ENCODE results near the gene PRDX6.
"Not testable (repeated sequence)": the region's sequence is repeated elsewhere in the genome, so short reads cannot be mapped to it uniquely, and the experiment has no call there.

The PRDX6 gene

DNA sequence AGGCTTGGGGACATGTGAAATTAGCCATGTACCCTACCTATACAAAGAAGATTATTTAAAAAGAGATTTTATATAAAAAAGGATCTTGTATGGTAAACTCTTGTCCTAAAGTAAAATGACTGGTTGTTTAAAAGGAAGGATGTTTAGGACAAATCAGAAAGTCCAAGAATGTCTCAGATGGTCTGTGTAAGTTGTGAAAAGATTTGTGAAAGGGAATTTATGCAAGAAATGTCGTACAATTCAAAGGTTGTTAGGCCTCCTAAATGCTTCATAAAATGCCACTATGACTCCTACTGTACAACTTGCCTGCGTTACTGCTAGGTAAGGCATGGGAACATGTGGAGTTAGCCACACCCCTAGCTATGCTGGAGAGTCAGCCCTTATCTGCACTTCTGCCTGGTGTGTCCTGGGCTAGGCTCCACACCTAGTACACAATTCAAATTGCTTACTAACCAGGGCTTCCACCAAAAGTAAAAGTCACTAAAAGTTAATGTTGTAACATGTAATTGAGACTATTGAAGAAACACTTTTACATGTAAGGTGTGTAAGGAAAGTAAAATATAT is 19.7 kb downstream of the PRDX6 start:
- no peak for DNase-seq (ENCODE audit: low read depth in 3 of 3)

DNA sequence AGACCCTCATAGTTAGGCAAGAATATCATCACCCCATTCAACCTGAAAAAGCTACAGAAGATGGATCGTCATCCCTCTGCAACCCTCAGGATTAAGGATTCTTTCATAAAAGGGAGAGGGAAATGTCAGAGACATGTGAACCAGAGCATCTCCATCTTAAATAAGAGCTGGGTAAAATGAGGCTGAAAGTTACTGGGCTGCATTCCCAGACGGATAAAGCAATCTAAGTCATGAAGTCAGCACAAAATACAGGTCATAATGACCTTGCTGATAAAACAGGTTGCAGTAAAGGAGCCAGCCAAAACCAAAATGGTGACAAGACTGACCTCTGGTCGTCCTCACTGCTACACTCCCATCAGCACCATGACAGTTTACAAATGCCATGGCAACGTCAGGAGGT is 22.6 kb downstream of the PRDX6 start:
- DNase-seq (ENCODE audit: low read depth in 3 of 3), result no peak

DNA sequence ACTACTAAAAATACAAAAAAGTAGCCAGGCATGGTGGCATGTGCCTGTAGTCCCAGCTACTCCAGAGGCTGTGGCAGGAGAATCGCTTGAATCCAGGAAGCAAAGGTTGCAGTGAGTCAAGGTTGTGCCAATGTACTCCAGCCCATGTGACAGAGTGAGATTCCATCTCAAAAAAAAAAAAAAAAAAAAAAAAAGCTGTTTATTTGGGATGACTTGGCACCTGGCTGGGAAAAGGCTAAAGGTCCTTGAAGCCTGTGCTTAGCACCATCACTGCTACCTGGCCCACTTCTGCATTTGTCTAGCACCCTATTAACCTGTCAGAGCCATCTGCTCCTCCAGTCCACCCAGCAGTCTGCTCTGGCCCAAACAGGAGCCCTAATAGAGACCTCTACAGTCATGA is 25.0 kb downstream of the PRDX6 start:
- no peak for DNase-seq (ENCODE audit: low read depth in 3 of 3)

DNA sequence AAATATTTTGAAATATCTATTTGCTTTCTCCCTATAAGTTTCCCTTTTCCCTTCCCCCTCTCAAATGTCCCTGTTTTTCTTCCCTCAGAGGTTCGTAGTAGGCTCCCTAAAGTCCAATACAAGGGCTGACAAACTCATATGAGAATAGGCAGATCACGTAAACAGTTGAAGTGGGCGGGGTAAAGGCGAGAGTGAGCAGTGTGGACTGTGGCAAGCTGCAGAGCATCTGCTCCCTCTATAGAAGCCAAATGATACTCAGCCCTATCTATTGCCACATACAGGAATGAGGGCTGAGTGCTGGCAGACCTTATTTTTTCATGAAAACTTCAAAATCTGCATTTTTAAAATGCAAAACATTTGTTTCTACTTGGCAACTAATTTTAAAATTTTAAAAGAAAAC is 26.3 kb downstream of the PRDX6 start:
- DNase-seq (ENCODE audit: low read depth in 3 of 3), result no peak

DNA sequence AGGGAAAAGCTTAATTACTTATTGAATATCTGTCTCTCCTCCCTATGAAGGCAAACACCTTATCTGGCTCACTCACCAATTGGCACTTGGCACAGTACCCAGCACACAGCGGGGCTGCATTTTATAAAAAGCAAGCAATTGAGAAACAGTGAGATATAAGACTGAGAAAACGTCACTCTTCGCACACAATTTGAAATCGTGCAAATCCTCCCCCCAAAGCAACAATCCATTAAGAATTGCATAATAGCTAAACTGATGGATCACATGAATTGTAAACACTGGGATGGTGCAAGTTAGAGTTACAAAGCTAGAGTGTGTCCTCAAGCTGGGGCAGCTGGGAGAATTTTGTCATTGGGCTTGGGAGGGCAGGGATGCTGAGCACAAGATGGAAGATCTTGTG is 27.1 kb downstream of the PRDX6 start:
- no peak for DNase-seq (ENCODE audit: low read depth in 3 of 3)

DNA sequence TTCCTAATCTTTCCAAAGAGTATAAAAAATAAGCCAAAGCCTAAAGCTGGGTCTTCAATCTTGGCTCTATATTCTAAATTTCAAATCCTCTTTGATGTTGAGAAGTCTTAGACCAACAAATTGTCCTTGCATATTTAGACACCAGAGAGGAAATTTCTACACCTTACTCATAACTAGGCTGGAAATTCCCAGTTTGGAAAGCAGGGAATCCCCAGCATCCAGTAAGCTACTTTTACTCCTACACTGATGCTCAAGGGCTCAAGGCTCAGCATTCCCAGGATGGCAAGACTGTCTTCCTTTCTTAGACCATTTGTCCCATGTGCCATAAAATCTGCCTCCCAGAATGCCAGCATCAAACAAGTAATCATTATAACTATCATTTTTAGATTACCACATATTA is 28.3 kb downstream of the PRDX6 start:
- DNase-seq (ENCODE audit: low read depth in 3 of 3), result no peak

DNA sequence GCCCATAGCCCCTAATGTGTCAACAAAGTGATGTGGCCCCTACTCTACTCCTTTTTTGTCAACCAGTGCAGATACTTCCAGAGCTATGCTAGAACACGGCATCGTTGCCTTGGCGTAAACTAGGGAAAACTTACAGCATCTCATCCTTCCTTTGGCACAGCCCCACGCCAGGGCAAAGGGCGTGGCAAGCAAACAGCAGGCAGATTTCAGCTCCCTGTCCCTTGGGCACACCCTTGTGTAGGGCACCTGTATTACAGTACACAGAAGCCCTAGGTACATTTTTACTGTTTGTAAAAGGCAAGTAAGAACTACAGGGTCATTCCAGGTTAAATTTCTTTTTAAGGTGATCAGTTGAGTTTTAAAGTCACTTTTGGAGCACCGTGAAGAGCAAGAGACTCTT is 29.3 kb downstream of the PRDX6 start:
- DNase-seq (ENCODE audit: low read depth in 3 of 3), result no peak

DNA sequence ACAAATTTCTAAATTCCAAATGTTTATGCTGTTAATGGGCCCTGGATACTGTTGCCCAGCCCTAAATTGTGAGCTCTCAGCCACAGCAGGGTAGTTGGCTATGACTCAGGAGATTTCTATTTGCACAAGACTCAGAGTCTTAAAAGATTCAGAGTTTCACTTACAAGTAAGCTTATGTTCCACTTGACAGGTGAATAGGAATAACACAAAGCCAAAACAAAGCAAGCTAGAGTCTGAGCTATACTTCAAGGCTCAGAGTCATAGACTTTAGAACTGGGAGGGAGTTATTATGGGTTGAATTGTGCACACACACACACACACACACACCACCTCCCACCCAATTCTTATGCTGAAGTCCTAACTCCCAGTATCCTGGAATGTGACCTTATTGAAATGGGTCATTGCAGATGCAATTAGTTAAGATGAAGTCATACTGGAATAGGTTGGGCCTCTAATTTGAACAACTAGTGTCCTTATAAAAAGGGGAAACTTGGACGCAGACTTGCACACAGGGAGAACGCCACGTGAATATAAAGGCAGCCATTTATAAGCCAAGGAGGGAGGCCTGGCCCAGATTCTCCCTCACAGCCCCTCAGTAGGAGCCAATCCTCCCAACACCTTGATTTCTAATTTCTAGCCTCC is 30.2 kb downstream of the PRDX6 start:
- no peak for DNase-seq (ENCODE audit: low read depth in 3 of 3)

DNA sequence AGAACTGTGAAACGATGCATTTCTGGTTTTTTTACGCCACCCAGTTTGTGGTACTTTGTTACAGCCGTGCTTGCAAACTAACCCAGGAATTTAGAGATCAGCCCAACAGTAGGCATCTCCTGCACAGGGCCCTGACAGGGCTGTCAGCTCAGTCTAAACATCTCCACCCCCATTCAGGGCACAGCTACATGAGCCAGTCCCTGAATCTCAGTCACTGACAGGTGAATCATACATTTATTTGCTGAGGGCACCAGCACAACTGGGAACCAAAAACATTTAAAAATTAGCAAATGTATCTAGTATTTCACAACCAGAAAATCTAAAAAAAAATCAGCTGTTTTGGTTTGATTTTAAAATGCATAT is 30.7 kb downstream of the PRDX6 start:
- DNase-seq (ENCODE audit: low read depth in 3 of 3), result no peak

DNA sequence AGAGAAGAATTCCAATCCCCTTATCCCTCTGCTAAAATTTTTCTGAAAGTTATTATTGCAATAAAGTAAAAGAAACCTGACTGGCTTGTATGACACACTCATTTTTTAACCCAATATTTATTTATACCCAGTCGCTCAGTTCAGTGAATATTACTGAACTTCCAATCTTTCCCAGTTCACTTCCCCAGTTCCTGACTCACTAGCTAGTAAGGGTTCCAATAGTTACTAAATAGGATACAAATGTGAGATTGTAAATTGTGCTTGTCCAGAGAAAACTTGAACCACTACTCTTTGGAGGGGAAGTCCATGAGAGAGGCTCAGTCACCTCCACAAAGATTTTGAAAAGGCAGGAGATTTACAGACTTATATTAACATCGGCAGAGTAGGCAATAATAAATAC is 31.4 kb downstream of the PRDX6 start:
- no peak for DNase-seq (ENCODE audit: low read depth in 3 of 3)

DNA sequence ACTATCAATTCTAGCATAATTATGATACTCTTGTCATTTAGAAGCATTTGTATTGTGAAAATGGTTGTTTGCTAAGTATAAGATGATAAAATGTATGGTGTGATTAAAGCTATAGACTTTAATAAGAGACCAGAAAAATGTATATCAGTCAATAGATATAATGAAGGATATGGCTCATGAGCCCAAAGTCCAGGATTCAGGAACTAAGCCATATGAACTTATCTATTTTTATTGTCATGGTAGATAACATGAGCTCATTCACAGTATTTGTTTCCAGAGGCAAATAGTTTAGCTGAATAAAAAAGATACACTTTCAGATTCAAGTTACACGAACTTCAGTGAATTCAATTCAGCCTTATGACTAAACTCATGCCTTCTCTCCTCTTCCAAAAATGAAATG is 32.7 kb downstream of the PRDX6 start:
- DNase-seq (ENCODE audit: low read depth in 3 of 3), result no peak

DNA sequence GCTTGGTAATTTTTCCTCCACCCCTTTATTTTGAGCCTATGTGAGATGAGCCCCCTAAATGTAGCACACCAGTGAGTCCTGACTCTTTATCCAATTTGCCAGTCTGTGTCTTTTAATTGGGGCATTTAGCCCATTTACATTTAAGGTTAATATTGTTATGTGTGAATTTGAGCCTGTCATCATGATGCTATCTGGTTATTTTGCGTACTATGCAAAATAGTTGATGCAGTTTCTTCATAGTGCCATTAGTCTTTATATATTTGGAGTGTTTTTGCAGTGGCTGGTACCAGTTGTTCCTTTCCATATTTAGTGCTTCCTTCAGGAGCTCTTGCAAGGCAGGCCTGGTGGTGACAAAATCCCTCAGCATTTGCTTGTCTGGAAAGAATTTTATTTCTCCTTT is 37.4 kb downstream of the PRDX6 start:
- not testable (repeated sequence) for DNase-seq (ENCODE audit: low read depth in 3 of 3)

DNA sequence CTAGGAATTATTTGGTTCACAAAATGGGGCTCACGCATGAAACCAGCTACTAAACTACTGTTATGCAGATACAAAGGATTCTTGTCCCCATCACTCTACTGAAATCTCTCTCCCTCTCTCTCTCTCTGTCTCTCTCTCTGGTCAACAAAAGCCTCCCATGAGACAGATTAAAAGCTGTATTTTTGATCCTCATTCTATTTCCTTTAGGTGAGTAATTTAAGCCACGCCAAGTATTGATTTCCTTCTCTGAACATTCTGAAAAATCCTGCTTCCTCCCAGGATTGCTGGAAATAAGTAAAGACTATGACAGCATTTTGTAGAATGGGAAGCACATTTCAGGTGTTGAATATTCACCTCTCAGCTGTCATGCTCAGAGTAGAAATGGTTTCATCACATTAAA is 43.7 kb downstream of the PRDX6 start:
- no peak for DNase-seq (ENCODE audit: low read depth in 3 of 3)

DNA sequence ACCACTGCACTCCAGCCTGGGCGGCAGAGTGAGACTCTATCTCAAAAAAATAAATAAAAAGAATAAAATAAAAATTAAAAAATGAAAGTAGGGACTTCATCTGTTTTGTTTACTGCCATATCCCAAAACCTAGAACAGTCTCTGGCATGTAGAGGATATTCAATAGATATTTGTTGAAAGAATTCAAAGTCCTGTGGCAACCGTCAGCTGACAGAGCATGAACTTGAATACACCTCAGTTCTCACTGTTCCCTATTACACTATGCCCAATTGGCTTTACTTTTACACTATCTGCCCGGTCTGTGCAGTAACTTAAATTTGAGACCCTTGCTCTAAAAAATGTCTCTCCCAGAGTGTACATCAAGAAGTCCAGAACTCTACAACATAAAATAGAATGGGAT is 46.2 kb downstream of the PRDX6 start:
- no peak for DNase-seq (ENCODE audit: low read depth in 3 of 3)

DNA sequence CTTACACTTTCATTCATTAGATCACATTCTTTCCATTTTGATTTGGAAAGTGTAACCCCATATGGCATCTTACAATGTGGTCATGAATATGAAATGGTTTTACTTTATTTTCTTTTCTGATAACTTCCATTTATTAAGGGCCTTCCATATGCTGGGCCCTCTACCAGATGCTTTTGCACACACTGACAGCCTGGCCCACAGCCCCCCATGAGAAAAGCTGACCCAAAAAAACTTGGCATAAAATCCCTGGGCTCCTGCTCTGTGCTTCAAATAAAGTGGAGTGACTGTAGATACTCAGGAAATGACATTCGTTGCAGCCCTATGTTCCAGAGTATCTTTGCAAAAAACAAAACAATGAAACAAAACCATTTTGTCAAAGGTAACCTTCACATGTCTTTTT is 48.8 kb downstream of the PRDX6 start:
- DNase-seq (ENCODE audit: low read depth in 3 of 3), result no peak

DNA sequence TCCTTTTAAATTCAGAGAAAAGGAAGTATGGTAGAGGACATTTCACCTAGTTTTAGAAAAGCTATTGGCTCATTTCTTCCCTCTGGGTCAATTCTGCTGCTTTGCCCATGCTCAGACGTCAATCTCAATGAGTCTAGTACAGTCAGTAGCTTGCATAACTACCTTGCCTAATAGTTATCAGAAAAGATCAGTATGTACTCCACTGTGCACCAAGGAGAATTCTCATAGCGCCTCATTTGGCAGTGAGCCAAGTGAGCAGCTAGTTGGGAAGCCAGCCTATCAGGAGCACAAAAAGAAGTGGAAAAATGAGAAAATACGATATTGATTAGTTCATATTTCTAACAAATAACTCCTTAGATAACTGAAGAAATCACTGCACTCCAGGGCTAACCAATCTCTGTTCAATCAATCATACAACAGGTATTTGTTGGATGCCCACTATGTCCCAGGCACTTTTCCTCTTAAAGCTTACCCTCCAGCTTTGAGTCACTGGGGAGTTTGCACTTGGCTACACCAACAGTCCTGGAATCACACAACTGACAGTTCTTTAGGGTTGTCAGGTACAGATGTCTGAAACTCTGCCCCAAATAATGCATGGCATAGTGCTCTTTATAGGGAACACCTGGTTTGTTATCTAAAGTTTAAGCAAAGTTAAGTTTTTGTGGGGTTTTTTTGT is 50.2 kb downstream of the PRDX6 start:
- DNase-seq (ENCODE audit: low read depth in 3 of 3), result no peak

DNA sequence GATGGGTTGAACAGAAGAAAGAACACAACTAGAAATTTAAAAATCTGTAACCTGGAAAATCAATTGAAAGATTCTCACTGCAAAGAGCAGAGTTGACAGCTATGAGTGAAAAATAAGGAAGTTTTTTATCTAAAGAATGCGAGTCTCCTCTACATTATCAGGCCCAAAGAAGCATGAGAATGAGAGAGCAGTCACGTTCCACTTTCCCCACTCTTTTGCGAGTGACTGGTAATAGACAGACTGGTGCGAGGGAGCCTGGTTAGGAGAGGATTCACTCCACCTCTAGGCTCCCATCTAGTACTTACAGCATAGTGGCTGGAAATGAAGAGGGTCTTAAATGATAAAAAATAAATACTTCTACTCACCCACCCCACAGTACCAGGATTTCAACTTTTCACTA is 52.0 kb downstream of the PRDX6 start:
- DNase-seq (ENCODE audit: low read depth in 3 of 3), result no peak

DNA sequence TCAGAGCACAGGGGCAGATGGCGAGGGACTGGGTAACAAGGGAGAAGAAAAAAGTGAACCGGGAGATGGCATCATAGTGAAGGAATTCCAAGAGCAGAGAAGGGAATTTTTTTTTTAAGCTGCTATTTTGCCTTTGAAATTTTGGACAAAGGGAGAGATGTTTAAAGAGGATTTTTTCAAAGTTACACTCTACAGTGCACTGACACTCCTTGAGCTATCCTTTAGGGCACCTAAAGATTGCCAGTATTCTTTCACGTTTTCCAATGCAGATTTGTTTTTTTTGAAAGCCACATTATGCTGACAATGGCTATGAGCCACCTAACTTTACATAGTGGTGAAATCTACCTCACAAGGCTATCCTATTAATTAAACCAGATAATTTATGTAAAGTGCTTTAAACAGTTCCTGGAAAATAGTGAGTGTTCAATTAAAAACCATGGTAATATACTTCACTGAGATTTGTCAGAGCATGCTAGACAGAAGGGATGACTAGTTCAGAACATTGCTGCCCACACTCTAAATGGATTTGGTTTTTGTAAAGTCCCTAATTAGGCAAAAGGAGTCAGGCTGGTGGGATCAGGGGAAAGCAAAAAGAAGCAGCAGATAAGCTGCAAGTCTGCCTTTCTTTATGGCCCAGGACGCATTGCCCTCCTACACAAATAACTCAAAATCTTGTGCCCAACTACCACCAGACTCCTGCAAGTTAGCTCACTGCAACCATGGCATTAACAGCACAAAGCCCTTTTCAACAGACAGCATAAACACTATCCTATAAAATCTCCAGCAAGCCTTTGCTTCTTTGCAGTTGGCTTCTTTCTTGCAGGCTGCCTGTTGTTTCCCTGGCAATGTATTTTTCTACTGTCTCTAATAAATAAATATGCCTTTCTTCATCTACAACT is 53.9 kb downstream of the PRDX6 start:
- no peak for DNase-seq (ENCODE audit: low read depth in 3 of 3)

DNA sequence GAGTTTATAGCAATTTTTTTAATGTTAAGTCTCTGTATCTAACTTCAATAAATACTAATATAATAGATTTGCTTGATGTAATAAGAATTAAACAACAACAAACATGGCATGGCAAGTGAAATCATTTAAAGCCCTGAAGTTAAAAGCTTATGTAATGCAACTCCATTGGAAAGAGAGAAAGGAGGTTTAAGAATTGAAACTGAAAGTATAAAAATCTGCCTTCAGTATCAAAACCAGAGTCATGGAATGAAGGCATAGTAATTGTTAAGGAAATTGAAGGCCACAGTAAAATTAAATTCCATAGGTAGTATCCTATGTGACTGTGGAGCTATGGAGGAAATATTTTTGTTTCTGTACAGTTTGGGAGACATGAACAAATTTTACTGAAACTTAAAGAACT is 55.1 kb downstream of the PRDX6 start:
- DNase-seq (ENCODE audit: low read depth in 3 of 3), result no peak

DNA sequence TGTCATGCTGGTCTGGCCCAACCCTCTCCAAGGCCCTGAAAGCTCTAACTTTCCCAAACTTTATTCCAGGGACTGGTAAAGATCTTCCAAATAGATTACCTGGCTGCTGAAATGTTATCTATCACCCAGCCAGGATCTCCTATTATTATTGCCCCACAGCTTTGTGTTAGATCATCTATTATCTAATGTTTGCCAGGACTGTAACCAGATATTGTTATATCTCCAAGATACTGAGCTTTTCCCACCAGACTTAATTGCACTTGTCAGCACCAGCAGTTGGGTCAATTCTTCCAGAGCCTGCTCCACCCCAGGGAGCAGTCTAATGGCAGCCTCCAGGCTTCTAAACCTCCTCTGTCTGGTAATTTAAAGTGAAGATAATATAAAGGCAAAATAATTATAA is 59.1 kb downstream of the PRDX6 start:
- no peak for DNase-seq (ENCODE audit: low read depth in 3 of 3)
